NCI-H748 (cell line): ENCODE measurements around the gene HSPD1.

Source experiments
- DNase-seq: peaks from one replicate; lab custom pipeline; 2025; ENCODE audit not compliant: unreplicated experiment; lab: John Stamatoyannopoulos, UW

Gene HSPD1

GRCh38 chr2:197442857-197443256 is 56.8 kb downstream of the HSPD1 start:
- DNase-seq = no peak

GRCh38 chr2:197437380-197437779 is 62.3 kb downstream of the HSPD1 start:
- DNase-seq = no peak
